ENCODE data around the gene TMEM187. TPM values are rescaled to one million over a fixed set of nuclear protein-coding genes. Genes with fewer than 3 reads are reported as not detected.
"Not testable (repeated sequence)": the region's sequence is repeated elsewhere in the genome, so short reads cannot be mapped to it uniquely, and the experiment has no call there.

The TMEM187 gene
- polyA plus RNA-seq, 3 donors = 5.8 to 6.1 (median 6.0) TPM

- no peak for DNase-seq (ENCODE audit: low read depth in 3 of 3, low spot score in 2 of 3)
Observed at GRCh38 chrX:153992180-153992579, 19.6 kb downstream of the TMEM187 start.

- DNase-seq (ENCODE audit: low read depth in 3 of 3, low spot score in 2 of 3) = no peak
Observed at GRCh38 chrX:153993079-153993478, 20.5 kb downstream of the TMEM187 start.

GRCh38 chrX:153993978-153994377, 21.4 kb downstream of the TMEM187 start:
- no peak for DNase-seq (ENCODE audit: low read depth in 3 of 3, low spot score in 2 of 3)

GRCh38 chrX:153994398-153994797, 21.8 kb downstream of the TMEM187 start:
- not testable (repeated sequence) for DNase-seq (ENCODE audit: low read depth in 3 of 3, low spot score in 2 of 3)

- DNase-seq (ENCODE audit: low read depth in 3 of 3, low spot score in 2 of 3) = no peak
Observed at GRCh38 chrX:153995504-153995903, 22.9 kb downstream of the TMEM187 start.

GRCh38 chrX:153999359-154000037, 26.9 kb downstream of the TMEM187 start:
- no peak for DNase-seq (ENCODE audit: low read depth in 3 of 3, low spot score in 2 of 3)

- DNase-seq (ENCODE audit: low read depth in 3 of 3, low spot score in 2 of 3) = no peak
Observed at GRCh38 chrX:154000051-154000450, 27.5 kb downstream of the TMEM187 start.

- no peak for DNase-seq (ENCODE audit: low read depth in 3 of 3, low spot score in 2 of 3)
Observed at GRCh38 chrX:154002215-154002719, 29.7 kb downstream of the TMEM187 start.

- no peak for DNase-seq (ENCODE audit: low read depth in 3 of 3, low spot score in 2 of 3)
Observed at GRCh38 chrX:154004315-154004714, 31.8 kb downstream of the TMEM187 start.

- no peak for DNase-seq (ENCODE audit: low read depth in 3 of 3, low spot score in 2 of 3)
Observed at GRCh38 chrX:154006947-154007346, 34.4 kb downstream of the TMEM187 start.

- DNase-seq (ENCODE audit: low read depth in 3 of 3, low spot score in 2 of 3) = no peak
Observed at GRCh38 chrX:154008521-154008920, 36.0 kb downstream of the TMEM187 start.

GRCh38 chrX:154010330-154011087, 38.0 kb downstream of the TMEM187 start:
- no peak for DNase-seq (ENCODE audit: low read depth in 3 of 3, low spot score in 2 of 3)

- DNase-seq (ENCODE audit: low read depth in 3 of 3, low spot score in 2 of 3) = no peak
Observed at GRCh38 chrX:154011376-154012335, 39.1 kb downstream of the TMEM187 start.

GRCh38 chrX:154012336-154012991, 39.9 kb downstream of the TMEM187 start:
- no peak for DNase-seq (ENCODE audit: low read depth in 3 of 3, low spot score in 2 of 3)

- DNase-seq (ENCODE audit: low read depth in 3 of 3, low spot score in 2 of 3) = no peak
Observed at GRCh38 chrX:154013001-154013421, 40.5 kb downstream of the TMEM187 start.

GRCh38 chrX:154013614-154014360, 41.2 kb downstream of the TMEM187 start:
- DNase-seq (ENCODE audit: low read depth in 3 of 3, low spot score in 2 of 3) = peak in 1 of 3 donors; percentile 16

- no peak for DNase-seq (ENCODE audit: low read depth in 3 of 3, low spot score in 2 of 3)
Observed at GRCh38 chrX:154014429-154015380, 42.2 kb downstream of the TMEM187 start.

GRCh38 chrX:154015581-154016264, 43.2 kb downstream of the TMEM187 start:
- no peak for DNase-seq (ENCODE audit: low read depth in 3 of 3, low spot score in 2 of 3)
